ENCODE measurements around the gene PLA2G12B. TPM values are rescaled to one million over a fixed set of nuclear protein-coding genes. Genes with fewer than 3 reads are reported as not detected.

Gene PLA2G12B
- total and polyA plus RNA-seq, 2 of the 8 experiments (the other 6 are each of a cell fraction or from before 2014, with no cell fraction given): not detected

- no peaks in the 10 kb centered on the region for H3K79me1 ChIP-seq (ENCODE audit: low read depth, low read length)
- no peak overlapping the region for H2BK20ac ChIP-seq (ENCODE audit: low read length)
- H2BK15ac ChIP-seq (ENCODE audit: low read length): no peak overlapping the region
- ChIA-PET POLR2A (ENCODE audit: partially characterized antibody) (no interaction called here), CTCF (ENCODE audit: partially characterized antibody) (no interaction called here)
- H3K9me3 ChIP-seq (ENCODE audit: insufficient read depth in 2 of 2, low read depth in 1 of 2, low read length in 1 of 2): no peaks in the 10 kb centered on the region
- H3K14ac ChIP-seq (ENCODE audit: insufficient read length): no peak overlapping the region
- DNase-seq (ENCODE audit: low read depth in 1 of 2, low spot score in 2 of 2) (no peak), FAIRE-seq (no peak)
- no peaks in the 10 kb centered on the region for H3K36me3 ChIP-seq (ENCODE audit: control insufficient read depth in 2 of 4, insufficient read depth in 4 of 4, low read length in 3 of 4)
- no peaks in the 10 kb centered on the region; the same call in 1 of the 2 replicates for H3K23me2 ChIP-seq (ENCODE audit: low read depth, low read length)
- no peak overlapping the region for H2AFZ ChIP-seq (ENCODE audit: low read length)
- WGBS, 2 experiments (ENCODE audit: extremely low coverage in 1 of 2, insufficient coverage in 1 of 2, insufficient read length in 1 of 2, insufficient replicate concordance in 2 of 2, low coverage in 1 of 2, low lambda C conversion rate in 2 of 2, missing lambda C conversion rate in 1 of 2): 89% methylated on average over 2 of the region's 2 CpGs; no CpG with 5 or more reads in 1 of the 2 experiments
- no peaks in the 10 kb centered on the region for H3K79me2 ChIP-seq (ENCODE audit: control insufficient read depth in 1 of 2, insufficient read depth in 2 of 2, low read length in 2 of 2)
- H3K27me3 ChIP-seq (replicated peaks in 1 of 4; ENCODE audit: control insufficient read depth in 3 of 4, extremely low read depth in 1 of 4, insufficient read depth in 3 of 4, low read length in 3 of 4): no peaks in the 10 kb centered on the region
- no peaks in the 10 kb centered on the region for H3K4me1 ChIP-seq (replicated peaks in 1 of 4; ENCODE audit: control insufficient read depth in 3 of 4, insufficient read depth in 4 of 4, low read length in 3 of 4)
- no peak overlapping the region for H3K56ac ChIP-seq (replicated peaks; ENCODE audit: insufficient read length, low read depth, low read length)
- no peak overlapping the region for H3K18ac ChIP-seq (ENCODE audit: extremely low read depth, low read length)
- H4K5ac ChIP-seq (ENCODE audit: insufficient read length, low read depth, low read length): no peak overlapping the region
- no peak overlapping the region for H3K4me3 ChIP-seq (ENCODE audit: extremely low read depth in 1 of 4, insufficient read depth in 2 of 4, low read depth in 3 of 4, low read length in 4 of 4)
- H4K20me1 ChIP-seq (replicated peaks in 1 of 2; ENCODE audit: control insufficient read depth in 1 of 2, insufficient read depth in 2 of 2, low read length in 2 of 2): no peaks in the 10 kb centered on the region
- H3K23ac ChIP-seq (ENCODE audit: insufficient read length): no peak overlapping the region
- H4K8ac ChIP-seq (ENCODE audit: extremely low read depth, insufficient read depth, low read length): no peak overlapping the region
- H2BK120ac ChIP-seq (replicated peaks; ENCODE audit: low read depth, low read length): no peak overlapping the region
- H2BK5ac ChIP-seq (ENCODE audit: low read depth, low read length): no peak overlapping the region
- no peak overlapping the region for H4K91ac ChIP-seq (replicated peaks; ENCODE audit: insufficient read length, low read length)
- H2AK5ac ChIP-seq (ENCODE audit: low read depth, low read length): no peak overlapping the region
- H2BK12ac ChIP-seq (ENCODE audit: low read depth, low read length): no peak overlapping the region
- H3K4me2 ChIP-seq (ENCODE audit: insufficient read depth in 1 of 2, low read depth in 2 of 2, low read length in 2 of 2): no peak overlapping the region
- H3K4ac ChIP-seq (replicated peaks; ENCODE audit: insufficient read length, low read depth, low read length): no peak overlapping the region
- TF ChIP-seq RAD21 (IDR thresholded peaks at IDR 0.05 in 1 of 2, conservative IDR thresholded peaks at IDR 0.05 in 1 of 2; ENCODE audit: low read depth in 2 of 2, low read length in 2 of 2): no peak
- no peak for TF ChIP-seq RBBP5 (IDR thresholded peaks at IDR 0.05; ENCODE audit: borderline replicate concordance, low read depth, low read length)
- TF ChIP-seq JUND (IDR thresholded peaks at IDR 0.05; ENCODE audit: low read length): no peak
- no peak for TF ChIP-seq ATF3 (IDR thresholded peaks at IDR 0.05; ENCODE audit: insufficient read depth, low read depth, low read length)
- TF ChIP-seq YY1 (IDR thresholded peaks at IDR 0.05; ENCODE audit: low read depth, low read length): no peak
- no peak for TF ChIP-seq E2F6 (IDR thresholded peaks at IDR 0.05)
- no peak for TF ChIP-seq SP4 (IDR thresholded peaks at IDR 0.05; ENCODE audit: low read length)
- TF ChIP-seq KDM1A (IDR thresholded peaks at IDR 0.05; ENCODE audit: borderline replicate concordance, low read length): no peak
- TF ChIP-seq TBP (IDR thresholded peaks at IDR 0.05; ENCODE audit: low read depth, low read length): no peak
- no peak for TF ChIP-seq GTF2F1 (IDR thresholded peaks at IDR 0.05; ENCODE audit: borderline replicate concordance, low read depth, low read length)
- no peak for TF ChIP-seq CBX8 (IDR thresholded peaks at IDR 0.05; ENCODE audit: borderline replicate concordance, low read depth, low read length)
- TF ChIP-seq POLR2AphosphoS5 (IDR thresholded peaks at IDR 0.05; ENCODE audit: low read depth, low read length): no peak
- no peak overlapping the region for H3K27ac ChIP-seq (ENCODE audit: low read depth, low read length)
- H3K9ac ChIP-seq (replicated peaks in 1 of 4; ENCODE audit: extremely low read depth in 1 of 4, low read depth in 3 of 4, low read length in 3 of 4): no peak overlapping the region
Measured at GRCh38 chr10:72943498-72944234, 10.9 kb downstream of the PLA2G12B start.

Data from H1 (cell line).